ENCODE data around the gene CNIH3.

DNA sequence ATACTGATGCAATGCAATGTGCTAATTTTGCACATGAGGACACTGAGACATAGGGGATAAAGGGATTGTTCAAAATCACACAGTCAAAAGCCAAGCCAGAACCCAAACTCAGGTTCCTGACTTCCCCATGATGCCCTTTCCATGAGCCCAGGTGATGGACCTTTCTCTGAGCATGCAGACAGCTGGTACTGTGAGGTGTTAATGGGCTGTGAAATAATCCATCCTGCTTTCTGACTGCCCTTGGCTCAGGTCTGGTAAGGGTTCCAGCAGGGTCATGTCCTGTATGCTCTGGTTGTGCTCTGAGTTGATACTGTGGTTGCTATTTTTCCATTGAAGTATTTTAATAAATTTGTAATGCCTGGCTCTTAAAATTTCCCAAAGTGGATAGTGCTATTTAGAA, 50.0 kb downstream of the CNIH3 start:
- TF ChIP-seq, protein P1, sequence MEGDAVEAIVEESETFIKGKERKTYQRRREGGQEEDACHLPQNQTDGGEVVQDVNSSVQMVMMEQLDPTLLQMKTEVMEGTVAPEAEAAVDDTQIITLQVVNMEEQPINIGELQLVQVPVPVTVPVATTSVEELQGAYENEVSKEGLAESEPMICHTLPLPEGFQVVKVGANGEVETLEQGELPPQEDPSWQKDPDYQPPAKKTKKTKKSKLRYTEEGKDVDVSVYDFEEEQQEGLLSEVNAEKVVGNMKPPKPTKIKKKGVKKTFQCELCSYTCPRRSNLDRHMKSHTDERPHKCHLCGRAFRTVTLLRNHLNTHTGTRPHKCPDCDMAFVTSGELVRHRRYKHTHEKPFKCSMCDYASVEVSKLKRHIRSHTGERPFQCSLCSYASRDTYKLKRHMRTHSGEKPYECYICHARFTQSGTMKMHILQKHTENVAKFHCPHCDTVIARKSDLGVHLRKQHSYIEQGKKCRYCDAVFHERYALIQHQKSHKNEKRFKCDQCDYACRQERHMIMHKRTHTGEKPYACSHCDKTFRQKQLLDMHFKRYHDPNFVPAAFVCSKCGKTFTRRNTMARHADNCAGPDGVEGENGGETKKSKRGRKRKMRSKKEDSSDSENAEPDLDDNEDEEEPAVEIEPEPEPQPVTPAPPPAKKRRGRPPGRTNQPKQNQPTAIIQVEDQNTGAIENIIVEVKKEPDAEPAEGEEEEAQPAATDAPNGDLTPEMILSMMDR (IDR thresholded peaks at IDR 0.05; ENCODE audit: low read depth, low read length), result no peak
- no peak for TF ChIP-seq POLR2A (IDR thresholded peaks at IDR 0.05; ENCODE audit: extremely low read depth, insufficient read length)
